OCI-LY7 (cell line): ENCODE results near the gene TALDO1. TPM values are rescaled to one million over a fixed set of nuclear protein-coding genes. Genes with fewer than 3 reads are reported as not detected.

Source experiments
- BruUV-seq: library from RNA; stranded (reverse); fragments of 400-500 nt; replicated peaks from 2 replicates; lab custom pipeline; 2021; lab: Mats Ljungman, UMichigan
- CTCF ChIA-PET: fragments of 300-600 bp; sonication (Branson Sonifier 250); formaldehyde crosslinking; loops from one replicate; lab custom pipeline; 2022; ENCODE audit warnings: antibody characterized with exemption; ENCODE audit not compliant: unreplicated experiment; lab: Charles Lee
- POLR2A ChIA-PET: fragments of 300-600 bp; sonication (Branson Sonifier 250); formaldehyde crosslinking; loops from one replicate; lab custom pipeline; 2022; ENCODE audit warnings: antibody characterized with exemption; lab: Charles Lee
- DNase-seq: peaks from one replicate; pipeline ENCODE4 v3.0.0-alpha.2; 2015; ENCODE audit warnings: low spot score
- H2AFZ ChIP-seq: fragments of 200-600 bp; sonication (generic), shearing (Covaris generic); 2 replicates; pipeline ENCODE4 v1.6.1; 2014; ENCODE audit warnings: mild to moderate bottlenecking, antibody characterized with exemption, low read length, moderate library complexity
- H3K27ac ChIP-seq: fragments of 200-600 bp; sonication (generic); 2 replicates; pipeline ENCODE4 v1.5.1; 2014; ENCODE audit warnings: mixed run types, low read depth, mild to moderate bottlenecking, moderate library complexity, low read length, inconsistent platforms; ENCODE audit not compliant: poor library complexity, severe bottlenecking
- H3K36me3 ChIP-seq: fragments of 200-600 bp; sonication (generic); 2 replicates; pipeline ENCODE4 v1.6.1; 2014; ENCODE audit warnings: mild to moderate bottlenecking, antibody characterized with exemption, low read length, moderate library complexity, mixed read lengths; ENCODE audit not compliant: insufficient read depth
- H3K4me1 ChIP-seq: fragments of 200-600 bp; sonication (generic); 2 replicates; pipeline ENCODE4 v1.5.1; 2014; ENCODE audit warnings: mild to moderate bottlenecking, low read length; ENCODE audit not compliant: insufficient read depth, poor library complexity, severe bottlenecking
- H3K4me2 ChIP-seq: fragments of 200-600 bp; sonication (generic); 2 replicates; pipeline ENCODE4 v1.6.1; 2014; ENCODE audit warnings: mild to moderate bottlenecking, low read length
- H3K4me3 ChIP-seq: fragments of 200-600 bp; sonication (generic); 2 replicates; pipeline ENCODE4 v1.5.1; 2014; ENCODE audit warnings: mild to moderate bottlenecking, low read depth, low read length; ENCODE audit not compliant: poor library complexity, severe bottlenecking
- H3K79me2 ChIP-seq: fragments of 200-600 bp; sonication (generic); 2 replicates; pipeline ENCODE4 v1.6.1; 2016; ENCODE audit warnings: low read depth, mild to moderate bottlenecking, low read length, moderate library complexity, mixed read lengths; ENCODE audit not compliant: insufficient read depth
- H3K9me2 ChIP-seq: fragments of 200-600 bp; sonication (generic); 2 replicates; pipeline ENCODE4 v1.6.1; 2016; ENCODE audit warnings: mild to moderate bottlenecking, low read length, mixed read lengths; ENCODE audit not compliant: insufficient read depth
- H3K9me3 ChIP-seq: fragments of 200-600 bp; sonication (generic); 2 replicates; pipeline ENCODE4 v1.6.1; 2014; ENCODE audit warnings: mild to moderate bottlenecking, mixed run types, low read length, mixed read lengths
- H4K20me1 ChIP-seq: fragments of 200-600 bp; sonication (generic); 2 replicates; pipeline ENCODE4 v1.6.1; 2014; ENCODE audit warnings: mild to moderate bottlenecking, antibody characterized with exemption, low read length, moderate library complexity, mixed read lengths; ENCODE audit not compliant: insufficient read depth
- CTCF ChIP-seq: fragments of 200-600 bp; sonication (generic); conservative IDR thresholded peaks from 2 replicates; pipeline ENCODE4 v1.5.1; 2014; ENCODE audit warnings: mild to moderate bottlenecking, antibody characterized with exemption, low read length, moderate library complexity, mixed read lengths
- EZH2phosphoT487 ChIP-seq: fragments of 200-600 bp; sonication (generic); IDR thresholded peaks from 2 replicates; pipeline ENCODE4 v1.6.1; 2018; ENCODE audit warnings: low read depth, borderline replicate concordance, mild to moderate bottlenecking, mixed run types, antibody characterized with exemption, low read length, moderate library complexity, mixed read lengths
- intact Hi-C: fragments of 100-400 bp; cut with micrococcal nuclease; formaldehyde crosslinking; loops from one replicate; pipeline ENCODE4 v1.10.0; 2022; ENCODE audit not compliant: unreplicated experiment
- total RNA-seq, 2 experiments: library from RNA; depleted of rRNA in 1 of 2; stranded (reverse); fragments of >200 nt in 1 of 2; shearing (Covaris generic) in 1 of 2; gene quantifications; 2 replicates each; pipeline ENCODE4 v1.2.3, GENCODE V29; 2014 to 2022

TALDO1 gene
- total RNA-seq, 2 experiments from 2014 or later, result 172 to 226 TPM

- DNase-seq, result peak; percentile 87
- H3K9me3 ChIP-seq, result no peaks in the 10 kb centered on the region
- POLR2A ChIA-PET, result interaction anchor here (1.1 to 1.8 kb wide), 3 partner anchors 12 to 222 kb away, joined by 3 to 9 read pairs (median 3); partner anchors contain the start of gene RPLP2
- no peak for TF ChIP-seq CTCF
- TF ChIP-seq EZH2phosphoT487, result no peak
- peaks cover 37% of the 10 kb centered on the region; the same call in 1 of the 2 replicates for H3K36me3 ChIP-seq
- intact Hi-C loops, result loop anchor here (2.0 to 5.0 kb wide), 3 partner anchors 21 to 230 kb away; partner anchors contain the start of genes GATD1 and TALDO1
- no peaks in the 10 kb centered on the region for H3K9me2 ChIP-seq
- H3K4me3 ChIP-seq, result peak overlapping the region; percentile 93
- peaks cover 20% of the 10 kb centered on the region for H3K4me1 ChIP-seq
- peak overlapping the region; percentile 75 for H3K27ac ChIP-seq
- CTCF ChIA-PET, result no interaction called here
- H2AFZ ChIP-seq, result peak overlapping the region; percentile 51; the same call in 1 of the 2 replicates
- no TSS peak for BruUV-seq
- H4K20me1 ChIP-seq, result no peaks in the 10 kb centered on the region
- H3K79me2 ChIP-seq, result peaks cover 8% of the 10 kb centered on the region; the same call in 1 of the 2 replicates
- H3K4me2 ChIP-seq, result peak overlapping the region; percentile 98
Observed at GRCh38 chr11:797296-798092, 50.2 kb downstream of the TALDO1 start.

GRCh38 chr11:798093-798713 lies 50.9 kb downstream of the TALDO1 start, which contains the start of gene SLC25A22:
Gene SLC25A22, minus strand, starts transcription at chr11:798281. Its CDS starts 3,275 bp downstream, at chr11:795006.
- peak within 1 kb of the TSS; percentile 51; the same call in 1 of the 2 replicates for H2AFZ ChIP-seq
- peak within 1 kb of the TSS; percentile 75 for H3K27ac ChIP-seq
- H3K4me2 ChIP-seq, result peak within 1 kb of the TSS; percentile 98
- intact Hi-C loops, result loop anchor here (5.0 kb wide), 2 partner anchors 51 to 231 kb away; partner anchors contain the start of gene TALDO1
- peak; percentile 88 for DNase-seq
- POLR2A ChIA-PET, result no interaction called here
- H3K79me2 ChIP-seq, result peaks cover 8% of the 10 kb centered on the region; the same call in 1 of the 2 replicates
- BruUV-seq, result no TSS peak
- peaks cover 20% of the 10 kb centered on the region for H3K4me1 ChIP-seq
- H4K20me1 ChIP-seq, result no peaks in the 10 kb centered on the region
- CTCF ChIA-PET, result no interaction called here
- TF ChIP-seq EZH2phosphoT487 (no peak), CTCF (peak; percentile 73)
- H3K9me3 ChIP-seq, result no peaks in the 10 kb centered on the region
- H3K4me3 ChIP-seq, result peak within 1 kb of the TSS; percentile 93
- H3K9me2 ChIP-seq, result no peaks in the 10 kb centered on the region
- H3K36me3 ChIP-seq, result peaks cover 39% of the 10 kb centered on the region; the same call in 1 of the 2 replicates
